GM12878 (cell line): ENCODE measurements around the gene CAPN15. TPM values are rescaled to one million over a fixed set of nuclear protein-coding genes. Genes with fewer than 3 reads are reported as not detected.

ENCODE experiments used
- ATAC-seq: fragments of 200-7000 bp; cut with Tn5 transposase; 3 replicates; pipeline ENCODE4 v1.9.1; 2020; ENCODE audit warnings: mild to moderate bottlenecking, moderate library complexity
- BruUV-seq: library from RNA; stranded (reverse); fragments of 400-500 nt; replicated peaks from 2 replicates; lab custom pipeline; 2021; lab: Mats Ljungman, UMichigan
- CTCF ChIA-PET: fragments of 300-600 bp; sonication (Branson Sonifier 250); formaldehyde crosslinking; extraction: SDS; loops from one replicate; lab custom pipeline; 2021; ENCODE audit warnings: inconsistent platforms; lab: Yijun Ruan, JAX
- POLR2A ChIA-PET: fragments of 350-600 bp; formaldehyde crosslinking; extraction: SDS; loops from one replicate; lab custom pipeline; 2021; ENCODE audit warnings: inconsistent platforms; lab: Charles Lee
- RAD21 ChIA-PET: fragments of 300-600 bp; sonication (Branson Sonifier 250); formaldehyde crosslinking; loops from one replicate; lab custom pipeline; 2023; ENCODE audit warnings: antibody characterized with exemption; ENCODE audit not compliant: unreplicated experiment; lab: Charles Lee
- SMC1A ChIA-PET: fragments of 300-600 bp; sonication (Branson Sonifier 250); formaldehyde crosslinking; loops from one replicate; lab custom pipeline; 2023; ENCODE audit not compliant: unreplicated experiment, uncharacterized antibody; lab: Charles Lee
- DNase-seq: peaks from one replicate; pipeline ENCODE4 v3.0.0-alpha.2; 2011; ENCODE audit warnings: low read depth, low spot score
- FAIRE-seq: peaks from 3 replicates; lab custom pipeline; 2011; peaks lifted over from hg19 to GRCh38; lab: Jason Lieb, UNC
- H2AFZ ChIP-seq: 2 replicates; pipeline ENCODE4 v1.6.0; 2011; ENCODE audit warnings: low read depth, low read length, control low read depth; ENCODE audit not compliant: control insufficient read depth
- H3K27ac ChIP-seq: 2 replicates; pipeline ENCODE4 v1.5.1; 2011; ENCODE audit warnings: control low read depth; ENCODE audit not compliant: control insufficient read depth, insufficient read depth
- H3K27me3 ChIP-seq, 2 experiments: replicated peaks in 1 of 2; 2 replicates each; pipeline versions ENCODE4 v1.6.0 to v1.6.1; 2011; ENCODE audit warnings: low read length in 1 of 2; ENCODE audit not compliant: control insufficient read depth in 2 of 2, insufficient read depth in 2 of 2
- H3K36me3 ChIP-seq, 2 experiments: 2 replicates each; pipeline ENCODE4 v1.5.1; 2011; ENCODE audit warnings: low read length in 1 of 2; ENCODE audit not compliant: control insufficient read depth in 2 of 2, insufficient read depth in 2 of 2
- H3K4me1 ChIP-seq: 2 replicates; pipeline ENCODE4 v1.6.1; 2011; ENCODE audit warnings: mild to moderate bottlenecking, low read length, moderate library complexity, mixed read lengths; ENCODE audit not compliant: control insufficient read depth, insufficient read depth
- H3K4me2 ChIP-seq: 2 replicates; pipeline ENCODE4 v1.6.0; 2011; ENCODE audit warnings: control low read depth; ENCODE audit not compliant: control insufficient read depth, insufficient read depth
- H3K4me3 ChIP-seq: fragments of 200-600 bp; sonication (generic); 2 replicates; pipeline ENCODE4 v1.5.1; 2016
- H3K79me2 ChIP-seq: 2 replicates; pipeline ENCODE4 v1.6.0; 2011; ENCODE audit warnings: low read length; ENCODE audit not compliant: control insufficient read depth, insufficient read depth
- H3K9ac ChIP-seq: 2 replicates; pipeline ENCODE4 v1.8.0; 2011; ENCODE audit warnings: low read length, control low read depth, mixed read lengths; ENCODE audit not compliant: control insufficient read depth, insufficient read depth
- H3K9me3 ChIP-seq: replicated peaks from 3 replicates; pipeline ENCODE4 v1.5.1; 2011; ENCODE audit warnings: mild to moderate bottlenecking, low read length; ENCODE audit not compliant: control insufficient read depth, insufficient read depth
- H4K20me1 ChIP-seq: 2 replicates; pipeline ENCODE4 v1.6.0; 2011; ENCODE audit not compliant: control insufficient read depth, insufficient read depth
- ATF3 ChIP-seq: IDR thresholded peaks from 2 replicates; pipeline ENCODE4 v1.6.1; 2011; ENCODE audit warnings: low read depth, mild to moderate bottlenecking, low read length, moderate library complexity, borderline replicate concordance; ENCODE audit errors: extremely low read depth
- CBFB ChIP-seq: IDR thresholded peaks from 2 replicates; pipeline ENCODE4 v1.6.1; 2016; ENCODE audit warnings: antibody characterized with exemption, low read depth
- CREM ChIP-seq: IDR thresholded peaks from 2 replicates; pipeline ENCODE4 v1.6.1; 2014; ENCODE audit warnings: antibody characterized with exemption, low read depth
- EGR1 ChIP-seq, 2 experiments: IDR thresholded peaks; 1 replicate in 1 of 2; 2 replicates in 1 of 2; pipeline ENCODE4 v1.6.1; 2011 to 2012; ENCODE audit warnings: low read depth in 2 of 2, low read length in 2 of 2, borderline replicate concordance in 1 of 2, mild to moderate bottlenecking in 1 of 2, moderate library complexity in 1 of 2
- FOS ChIP-seq: IDR thresholded peaks from 3 replicates; pipeline ENCODE4 v1.6.1; 2011; ENCODE audit warnings: borderline replicate concordance; ENCODE audit not compliant: insufficient read length; ENCODE audit errors: extremely low read depth
- HSF1 ChIP-seq: fragments of 150-350 bp; IDR thresholded peaks from 2 replicates; pipeline ENCODE4 v1.6.1; 2014; ENCODE audit warnings: mild to moderate bottlenecking, low read depth, low read length
- IKZF1 ChIP-seq: fragments of 450-650 bp; conservative IDR thresholded peaks from 2 replicates; pipeline ENCODE4 v1.6.1; 2017; ENCODE audit warnings: antibody characterized with exemption, mild to moderate bottlenecking
- KLF5 ChIP-seq: fragments of 450-650 bp; IDR thresholded peaks from 2 replicates; pipeline ENCODE4 v1.6.1; 2014; ENCODE audit warnings: mild to moderate bottlenecking; ENCODE audit not compliant: partially characterized antibody
- MAX ChIP-seq: IDR thresholded peaks from 2 replicates; pipeline ENCODE4 v1.6.1; 2012; ENCODE audit warnings: low read depth, low read length, improper control_type of control experiment
- MEF2B ChIP-seq: fragments of 450-650 bp; IDR thresholded peaks from 2 replicates; pipeline ENCODE4 v1.6.1; 2018; ENCODE audit warnings: mild to moderate bottlenecking, moderate library complexity; ENCODE audit not compliant: partially characterized antibody, poor library complexity, severe bottlenecking
- NR2C1 ChIP-seq: fragments of 450-650 bp; IDR thresholded peaks from 2 replicates; pipeline ENCODE4 v1.6.1; 2017; ENCODE audit warnings: antibody characterized with exemption, mild to moderate bottlenecking, moderate library complexity
- RELA ChIP-seq: fragments of 450-650 bp; IDR thresholded peaks from 2 replicates; pipeline ENCODE4 v1.8.0; 2014; ENCODE audit warnings: borderline replicate concordance; ENCODE audit not compliant: partially characterized antibody
- RUNX3 ChIP-seq: IDR thresholded peaks from 2 replicates; pipeline ENCODE4 v1.6.1; 2012; ENCODE audit warnings: low read length, inconsistent platforms
- SMC3 ChIP-seq: IDR thresholded peaks from 2 replicates; pipeline ENCODE4 v1.6.1; 2011; ENCODE audit warnings: low read length, improper control_type of control experiment, borderline replicate concordance
- ZZZ3 ChIP-seq: IDR thresholded peaks from 2 replicates; pipeline ENCODE4 v1.6.1; 2011; ENCODE audit warnings: low read depth; ENCODE audit not compliant: control insufficient read depth, insufficient read length
- WGBS: methylation state at CpG from one replicate; pipeline ENCODE4 v1.1.6; 2016; ENCODE audit warnings: low lambda C conversion rate; ENCODE audit not compliant: insufficient replicate concordance, insufficient coverage; ENCODE audit errors: missing lambda C conversion rate; 5-methylcytosine and 5-hydroxymethylcytosine counted together
- in situ Hi-C: fragments of 300-500 bp; cut with MboI; formaldehyde crosslinking; loops from 9 replicates; pipeline ENCODE4 v1.14.3; 2018; ENCODE audit warnings: mixed read lengths
- intact Hi-C: fragments of 100-400 bp; cut with micrococcal nuclease; formaldehyde crosslinking; loops from one replicate; pipeline ENCODE4 v1.14.2; 2022; ENCODE audit not compliant: unreplicated experiment
- polyA plus RNA-seq, 11 experiments: library from polyadenylated mRNA; depleted of rRNA in 4 of 11; unstranded in 6 of 11; stranded (reverse) in 5 of 11; fragments of >200 nt; fragmentation: Nextera tagmentation in 4 of 11; fragmentation: Illumina TruSeq in 1 of 11; extraction: Ambion mirVana in 4 of 11; extraction: Trizol in 1 of 11; gene quantifications; 1 replicate in 1 of 11; 2 replicates in 10 of 11; pipeline versions ENCODE4 v1.2.1 to v1.2.3, GENCODE V29; 2011 to 2016; ENCODE audit warnings: inconsistent platforms in 2 of 11, missing spikeins in 2 of 11, low read depth in 1 of 11
- total RNA-seq, 4 experiments: library from RNA; depleted of rRNA in 3 of 4; stranded (reverse); fragments of >200 nt in 3 of 4; fragmentation: Illumina TruSeq in 1 of 4; extraction: Trizol in 1 of 4; gene quantifications; 2 replicates each; pipeline versions ENCODE4 v1.2.1 to v1.2.3, GENCODE V29; 2013 to 2021

CAPN15 gene
- total and polyA plus RNA-seq, 10 of the 15 experiments (the other 5 are each of a cell fraction or from before 2014, with no cell fraction given) = 0.40 to 78.5 (median 8.3) TPM

GRCh38 chr16:512802-513201, 14.7 kb upstream of the CAPN15 start:
- SMC1A ChIA-PET = no interaction called here
- RAD21 ChIA-PET = no interaction called here
- no peak for DNase-seq
- Histone ChIP-seq H3K27me3 (no peaks in the 10 kb centered on the region), H3K9ac (no peak overlapping the region), H3K36me3 (no peaks in the 10 kb centered on the region), H3K4me1 (no peaks in the 10 kb centered on the region), H3K27ac (no peak overlapping the region), H3K4me3 (no peak overlapping the region), H2AFZ (no peak overlapping the region), H3K4me2 (no peak overlapping the region), H3K79me2 (no peaks in the 10 kb centered on the region), H4K20me1 (no peaks in the 10 kb centered on the region), H3K9me3 (no peaks in the 10 kb centered on the region)
- WGBS = 96% methylated on average over 6 of the region's 6 CpGs
- TF ChIP-seq SMC3 = no peak
- TF ChIP-seq HSF1 = no peak
- no peak for TF ChIP-seq MAX
- TF ChIP-seq CBFB = no peak
- in situ Hi-C loops = no loop called here
- CTCF ChIA-PET = no interaction called here
- POLR2A ChIA-PET = no interaction called here
- no peak for FAIRE-seq
- ATAC-seq = no peak
- intact Hi-C loops = no loop called here
- no TSS peak for BruUV-seq

- Histone ChIP-seq H3K27ac (no peak overlapping the region), H3K4me2 (no peak overlapping the region), H3K4me1 (no peaks in the 10 kb centered on the region), H3K4me3 (no peak overlapping the region), H3K27me3 (no peaks in the 10 kb centered on the region), H3K9ac (no peak overlapping the region), H3K79me2 (no peaks in the 10 kb centered on the region), H2AFZ (no peak overlapping the region), H3K36me3 (no peaks in the 10 kb centered on the region), H3K9me3 (no peaks in the 10 kb centered on the region), H4K20me1 (no peaks in the 10 kb centered on the region)
- ChIA-PET RAD21 (no interaction called here), CTCF (no interaction called here), SMC1A (no interaction called here), POLR2A (no interaction called here)
- in situ Hi-C loops = no loop called here
- FAIRE-seq (no peak), ATAC-seq (no peak), DNase-seq (no peak)
- intact Hi-C loops = no loop called here
- BruUV-seq = no TSS peak
- WGBS = 83% methylated on average over 10 of the region's 10 CpGs
- TF ChIP-seq RELA (no peak), EGR1 (IDR thresholded peaks at IDR 0.05; ENCODE audit: borderline replicate concordance in 1 of 2, low read depth in 2 of 2, low read length in 2 of 2) (no peak), MEF2B (no peak), ATF3 (no peak), CREM (no peak), IKZF1 (no peak), FOS (no peak), KLF5 (no peak), RUNX3 (no peak), ZZZ3 (no peak), NR2C1 (no peak)
Measured at GRCh38 chr16:513950-514349, 13.6 kb upstream of the CAPN15 start.
